Loucy (cell line): ENCODE data around the gene RPIA.
"Not testable (repeated sequence)": the region's sequence is repeated elsewhere in the genome, so short reads cannot be mapped to it uniquely, and the experiment has no call there.

Experiments
- H2AFZ ChIP-seq: fragments of 200-600 bp; sonication (generic); 2 replicates; pipeline ENCODE4 v1.6.0; 2016; ENCODE audit warnings: antibody characterized with exemption, mild to moderate bottlenecking, low read length, moderate library complexity
- H3F3A ChIP-seq: fragments of 200-600 bp; 2 replicates; pipeline ENCODE4 v1.6.0; 2016; ENCODE audit warnings: antibody characterized with exemption, low read depth, mild to moderate bottlenecking
- H3K27me3 ChIP-seq: fragments of 200-600 bp; sonication (generic); 2 replicates; pipeline ENCODE4 v1.6.1; 2014; ENCODE audit warnings: low read length, mild to moderate bottlenecking; ENCODE audit not compliant: insufficient read depth, poor library complexity, severe bottlenecking
- H3K36me3 ChIP-seq: fragments of 200-600 bp; sonication (generic); 2 replicates; pipeline ENCODE4 v1.6.1; 2016; ENCODE audit warnings: low read length; ENCODE audit not compliant: insufficient read depth
- H3K4me1 ChIP-seq: fragments of 200-600 bp; sonication (generic); 2 replicates; pipeline ENCODE4 v1.5.1; 2014; ENCODE audit warnings: low read length, mild to moderate bottlenecking; ENCODE audit not compliant: insufficient read depth, poor library complexity, severe bottlenecking
- H3K4me2 ChIP-seq: fragments of 200-600 bp; sonication (generic); 2 replicates; pipeline ENCODE4 v1.6.0; 2014; ENCODE audit warnings: antibody characterized with exemption, low read length, low read depth, mild to moderate bottlenecking; ENCODE audit not compliant: poor library complexity, severe bottlenecking
- H3K4me3 ChIP-seq: fragments of 200-600 bp; sonication (generic); 2 replicates; pipeline ENCODE4 v1.5.1; 2014; ENCODE audit warnings: low read length, mild to moderate bottlenecking, mixed read lengths; ENCODE audit not compliant: poor library complexity, severe bottlenecking
- H3K79me2 ChIP-seq: fragments of 200-600 bp; sonication (generic); 2 replicates; pipeline ENCODE4 v1.6.1; 2014; ENCODE audit warnings: low read length; ENCODE audit not compliant: insufficient read depth
- H3K9ac ChIP-seq: fragments of 200-600 bp; sonication (generic); 2 replicates; pipeline ENCODE4 v1.6.0; 2014; ENCODE audit warnings: mild to moderate bottlenecking, low read depth, low read length, moderate library complexity; ENCODE audit not compliant: poor library complexity, severe bottlenecking
- H3K9me2 ChIP-seq: fragments of 200-600 bp; sonication (generic); replicated peaks from 2 replicates; pipeline ENCODE4 v1.6.1; 2016; ENCODE audit warnings: low read depth, low read length, mixed read lengths
- H3K9me3 ChIP-seq: fragments of 200-600 bp; sonication (generic); 2 replicates; pipeline ENCODE4 v1.6.1; 2014; ENCODE audit warnings: mild to moderate bottlenecking, antibody characterized with exemption, low read length, low read depth; ENCODE audit not compliant: insufficient read depth
- H4K20me1 ChIP-seq: fragments of 200-600 bp; sonication (generic); 2 replicates; pipeline ENCODE4 v1.6.0; 2014; ENCODE audit warnings: antibody characterized with exemption, low read length, mild to moderate bottlenecking; ENCODE audit not compliant: insufficient read depth, poor library complexity, severe bottlenecking
- EZH2phosphoT487 ChIP-seq: fragments of 200-600 bp; IDR thresholded peaks from 2 replicates; pipeline ENCODE4 v1.6.1; 2018; ENCODE audit warnings: antibody characterized with exemption, mild to moderate bottlenecking, moderate library complexity, borderline replicate concordance
- TF ChIP-seq, protein P1 (sequence below): fragments of 200-600 bp; sonication (generic); conservative IDR thresholded peaks from 2 replicates; pipeline ENCODE4 v1.5.1; 2014; ENCODE audit warnings: mild to moderate bottlenecking, antibody characterized with exemption, low read length

RPIA gene

DNA sequence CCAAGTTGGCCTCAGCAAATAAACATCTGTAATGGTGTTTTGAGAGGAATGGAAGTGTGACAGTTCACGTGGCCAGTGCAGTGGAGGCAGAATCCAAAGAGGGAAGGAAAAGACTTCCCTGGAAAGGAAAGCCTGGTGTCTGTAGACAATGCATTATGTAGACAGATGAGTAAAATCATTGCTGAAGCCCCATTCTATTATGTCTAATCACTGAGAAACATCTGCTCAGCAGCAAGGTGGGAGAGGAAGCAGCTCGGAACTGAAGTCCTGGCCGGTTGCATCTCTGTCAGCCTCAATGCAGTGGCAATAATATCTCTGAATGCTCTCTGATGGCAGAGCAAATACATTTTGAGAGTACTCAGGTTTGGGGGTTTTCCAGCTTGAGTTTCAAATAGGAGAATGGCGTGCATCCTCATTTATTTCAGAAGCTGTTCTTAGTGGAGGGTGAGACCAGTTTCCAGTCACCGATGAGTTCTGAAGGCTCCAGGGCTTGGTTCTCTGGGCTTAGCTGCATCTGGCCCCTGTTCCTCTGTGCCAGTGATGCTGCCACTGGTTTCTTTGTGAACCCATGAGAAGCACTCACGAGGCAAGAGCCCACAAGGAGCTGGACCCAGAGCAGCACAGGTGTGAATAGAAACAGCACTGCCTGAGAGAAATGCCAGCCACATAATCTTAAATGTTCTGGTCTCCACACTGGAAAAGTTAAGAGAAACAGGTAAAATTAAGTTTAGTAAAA, 63.3 kb downstream of the RPIA start:
- H3K4me2 ChIP-seq, result no peak overlapping the region
- H3K4me1 ChIP-seq, result peaks cover 7% of the 10 kb centered on the region
- H3K4me3 ChIP-seq, result no peak overlapping the region

DNA sequence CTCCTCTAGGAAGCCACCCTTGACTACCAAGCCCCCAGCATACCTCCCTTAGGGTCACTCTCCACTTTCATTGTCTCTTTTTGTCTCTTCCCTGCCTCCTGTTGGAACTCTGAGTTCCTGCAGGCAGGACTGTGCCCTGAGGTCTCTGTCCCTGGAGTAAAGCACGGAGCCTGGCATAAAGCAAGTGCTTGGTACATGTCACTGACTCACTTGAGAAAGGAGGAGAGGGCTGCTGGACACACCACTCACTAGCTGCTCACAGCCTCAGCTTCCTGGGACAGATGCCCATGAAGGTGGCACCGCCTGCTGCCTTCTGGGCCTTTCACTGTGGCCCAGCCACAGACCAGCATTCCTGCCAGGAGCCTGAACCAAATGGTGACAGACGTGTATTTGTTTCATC, 64.4 kb downstream of the RPIA start:
- H3F3A ChIP-seq, result no peaks in the 10 kb centered on the region
- no peaks in the 10 kb centered on the region for H4K20me1 ChIP-seq
- peaks cover 3% of the 10 kb centered on the region; the same call in 1 of the 2 replicates for H3K9me3 ChIP-seq
- H3K4me2 ChIP-seq, result no peak overlapping the region
- H3K4me1 ChIP-seq, result peaks cover 7% of the 10 kb centered on the region
- no peaks in the 10 kb centered on the region for H3K27me3 ChIP-seq
- no peak overlapping the region for H3K4me3 ChIP-seq
- H3K79me2 ChIP-seq, result no peaks in the 10 kb centered on the region
- H2AFZ ChIP-seq, result no peak overlapping the region
- peaks cover 32% of the 10 kb centered on the region for H3K36me3 ChIP-seq
- H3K9ac ChIP-seq, result no peak overlapping the region
- TF ChIP-seq, protein P1, sequence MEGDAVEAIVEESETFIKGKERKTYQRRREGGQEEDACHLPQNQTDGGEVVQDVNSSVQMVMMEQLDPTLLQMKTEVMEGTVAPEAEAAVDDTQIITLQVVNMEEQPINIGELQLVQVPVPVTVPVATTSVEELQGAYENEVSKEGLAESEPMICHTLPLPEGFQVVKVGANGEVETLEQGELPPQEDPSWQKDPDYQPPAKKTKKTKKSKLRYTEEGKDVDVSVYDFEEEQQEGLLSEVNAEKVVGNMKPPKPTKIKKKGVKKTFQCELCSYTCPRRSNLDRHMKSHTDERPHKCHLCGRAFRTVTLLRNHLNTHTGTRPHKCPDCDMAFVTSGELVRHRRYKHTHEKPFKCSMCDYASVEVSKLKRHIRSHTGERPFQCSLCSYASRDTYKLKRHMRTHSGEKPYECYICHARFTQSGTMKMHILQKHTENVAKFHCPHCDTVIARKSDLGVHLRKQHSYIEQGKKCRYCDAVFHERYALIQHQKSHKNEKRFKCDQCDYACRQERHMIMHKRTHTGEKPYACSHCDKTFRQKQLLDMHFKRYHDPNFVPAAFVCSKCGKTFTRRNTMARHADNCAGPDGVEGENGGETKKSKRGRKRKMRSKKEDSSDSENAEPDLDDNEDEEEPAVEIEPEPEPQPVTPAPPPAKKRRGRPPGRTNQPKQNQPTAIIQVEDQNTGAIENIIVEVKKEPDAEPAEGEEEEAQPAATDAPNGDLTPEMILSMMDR, result no peak
- no peak for TF ChIP-seq EZH2phosphoT487
- H3K9me2 ChIP-seq, result no peaks in the 10 kb centered on the region

More for the DNA sequence above, 63.3 kb downstream of the RPIA start:
- Histone ChIP-seq H3K79me2 (no peaks in the 10 kb centered on the region), H3K9ac (no peak overlapping the region), H2AFZ (no peak overlapping the region), H3F3A (no peaks in the 10 kb centered on the region), H3K9me3 (peaks cover 3% of the 10 kb centered on the region; the same call in 1 of the 2 replicates), H4K20me1 (no peaks in the 10 kb centered on the region), H3K9me2 (no peaks in the 10 kb centered on the region), H3K27me3 (no peaks in the 10 kb centered on the region), H3K36me3 (peaks cover 39% of the 10 kb centered on the region)
- TF ChIP-seq, protein P1, result no peak
- no peak for TF ChIP-seq EZH2phosphoT487

DNA sequence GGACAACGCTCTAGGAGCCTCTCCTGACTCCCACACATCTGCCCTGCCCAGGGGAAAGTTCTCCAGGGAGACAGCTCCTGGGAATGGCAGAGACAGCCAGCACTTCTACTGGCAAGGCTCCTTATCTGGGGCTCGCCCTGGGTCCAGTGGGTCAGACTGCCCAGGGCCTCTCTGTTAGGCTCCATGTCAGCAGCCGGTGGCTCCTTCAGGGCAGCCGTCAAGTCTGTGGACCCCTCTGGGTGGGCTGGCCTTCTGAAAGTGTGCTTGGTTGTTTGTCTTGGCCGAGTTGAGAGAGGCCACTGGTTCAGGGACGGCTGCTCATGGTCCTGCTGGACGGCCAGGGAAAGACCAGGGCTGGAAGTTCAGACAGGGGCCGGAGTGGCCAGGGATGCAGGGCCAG, 65.6 kb downstream of the RPIA start:
- TF ChIP-seq, protein P1, result no peak
- no peak for TF ChIP-seq EZH2phosphoT487
- Histone ChIP-seq H2AFZ (no peak overlapping the region), H3K79me2 (no peaks in the 10 kb centered on the region), H3K4me3 (no peak overlapping the region), H4K20me1 (no peaks in the 10 kb centered on the region), H3F3A (no peaks in the 10 kb centered on the region), H3K27me3 (no peaks in the 10 kb centered on the region), H3K4me2 (no peak overlapping the region), H3K9me2 (no peaks in the 10 kb centered on the region), H3K9ac (no peak overlapping the region), H3K9me3 (peaks cover 3% of the 10 kb centered on the region; the same call in 1 of the 2 replicates), H3K4me1 (peaks cover 7% of the 10 kb centered on the region), H3K36me3 (peaks cover 20% of the 10 kb centered on the region; the same call in 1 of the 2 replicates)

DNA sequence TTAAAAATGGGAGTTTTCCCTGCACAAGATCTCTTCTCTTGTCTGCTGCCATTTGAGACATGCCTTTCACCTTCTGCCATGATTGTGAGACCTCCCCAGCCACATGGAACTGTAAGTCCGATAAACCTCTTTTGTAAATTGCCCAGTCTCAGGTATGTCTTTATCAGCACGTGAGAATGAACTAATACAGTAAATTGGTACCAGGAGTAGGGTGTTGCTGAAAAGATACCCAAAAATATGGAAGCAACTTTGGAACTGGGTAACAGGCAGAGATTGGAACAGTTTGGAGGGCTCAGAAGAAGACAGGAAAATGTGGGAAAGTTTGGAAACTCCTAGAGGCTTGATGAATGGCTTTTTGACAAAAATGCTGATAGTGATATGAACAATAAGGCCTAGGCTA, 67.2 kb downstream of the RPIA start:
- not testable (repeated sequence) for H3K9me3 ChIP-seq, H3K27me3 ChIP-seq, H3K79me2 ChIP-seq, H3K9me2 ChIP-seq, H3K4me1 ChIP-seq, H4K20me1 ChIP-seq, H3K4me2 ChIP-seq, H2AFZ ChIP-seq, H3K36me3 ChIP-seq, H3K4me3 ChIP-seq, H3F3A ChIP-seq, H3K9ac ChIP-seq
